Astrocyte of the spinal cord (primary cell): ENCODE measurements around the gene KIF1A.

Experiments used
- DNase-seq: peaks from one replicate; pipeline ENCODE4 v3.0.0; 2011; ENCODE audit warnings: low read depth, low spot score
- H3K4me3 ChIP-seq: 2 replicates; pipeline ENCODE4 v1.5.1; 2011; ENCODE audit warnings: low read depth, mild to moderate bottlenecking, low read length, moderate library complexity
- in situ Hi-C: cut with HindIII; loops from 2 replicates; pipeline ENCODE4 v1.10.0; 2017; ENCODE audit warnings: low sequenced_read_pairs
- TF ChIP-seq, protein P1 (sequence below): IDR thresholded peaks from 2 replicates; pipeline ENCODE4 v1.5.1; 2012; ENCODE audit warnings: low read depth, mild to moderate bottlenecking, low read length, inconsistent platforms

The KIF1A gene

DNA sequence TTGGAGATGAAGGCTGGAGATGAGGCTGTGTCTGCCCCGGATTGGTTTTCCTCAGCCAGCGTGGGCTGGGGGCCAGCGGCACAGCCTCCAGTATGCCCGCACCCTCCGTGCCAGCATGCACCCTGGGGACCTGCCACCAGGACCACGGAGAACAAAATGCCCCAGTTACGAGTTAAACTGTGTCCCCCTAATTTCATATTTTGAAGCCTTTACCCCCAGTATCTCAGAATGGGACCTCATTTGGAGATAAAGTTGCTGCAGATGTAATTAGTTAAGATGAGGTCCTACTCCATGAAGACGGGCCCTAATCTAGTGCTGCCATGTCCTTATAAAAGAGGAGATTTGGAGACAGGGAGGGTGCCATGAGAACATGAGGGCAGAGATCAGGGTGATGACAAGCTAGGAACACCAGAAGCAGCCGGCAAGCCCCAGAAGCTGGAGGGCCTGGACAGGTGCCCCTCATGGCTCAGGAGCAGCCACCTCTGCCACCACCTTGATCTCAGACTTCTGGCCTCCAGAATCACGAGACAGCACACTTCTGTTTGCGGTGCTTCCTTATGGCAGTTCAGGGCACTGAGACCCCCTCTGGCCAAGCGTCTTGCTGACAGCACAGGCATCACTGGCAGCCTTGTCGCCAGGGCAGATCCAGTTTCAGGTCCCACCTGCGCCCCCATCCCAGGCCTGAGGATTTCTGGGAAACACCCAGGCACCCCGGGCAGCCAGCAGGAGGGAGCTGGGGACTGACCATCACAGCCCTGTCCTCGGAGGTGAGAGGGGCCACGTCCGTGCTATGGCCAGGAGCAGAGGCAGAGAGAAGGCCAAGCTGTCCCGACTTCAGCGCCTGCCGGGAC lies 29.4 kb downstream of the KIF1A start:
- DNase-seq = no peak
- in situ Hi-C loops = no loop called here
- TF ChIP-seq, protein P1, sequence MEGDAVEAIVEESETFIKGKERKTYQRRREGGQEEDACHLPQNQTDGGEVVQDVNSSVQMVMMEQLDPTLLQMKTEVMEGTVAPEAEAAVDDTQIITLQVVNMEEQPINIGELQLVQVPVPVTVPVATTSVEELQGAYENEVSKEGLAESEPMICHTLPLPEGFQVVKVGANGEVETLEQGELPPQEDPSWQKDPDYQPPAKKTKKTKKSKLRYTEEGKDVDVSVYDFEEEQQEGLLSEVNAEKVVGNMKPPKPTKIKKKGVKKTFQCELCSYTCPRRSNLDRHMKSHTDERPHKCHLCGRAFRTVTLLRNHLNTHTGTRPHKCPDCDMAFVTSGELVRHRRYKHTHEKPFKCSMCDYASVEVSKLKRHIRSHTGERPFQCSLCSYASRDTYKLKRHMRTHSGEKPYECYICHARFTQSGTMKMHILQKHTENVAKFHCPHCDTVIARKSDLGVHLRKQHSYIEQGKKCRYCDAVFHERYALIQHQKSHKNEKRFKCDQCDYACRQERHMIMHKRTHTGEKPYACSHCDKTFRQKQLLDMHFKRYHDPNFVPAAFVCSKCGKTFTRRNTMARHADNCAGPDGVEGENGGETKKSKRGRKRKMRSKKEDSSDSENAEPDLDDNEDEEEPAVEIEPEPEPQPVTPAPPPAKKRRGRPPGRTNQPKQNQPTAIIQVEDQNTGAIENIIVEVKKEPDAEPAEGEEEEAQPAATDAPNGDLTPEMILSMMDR = no peak
- H3K4me3 ChIP-seq = no peak overlapping the region

DNA sequence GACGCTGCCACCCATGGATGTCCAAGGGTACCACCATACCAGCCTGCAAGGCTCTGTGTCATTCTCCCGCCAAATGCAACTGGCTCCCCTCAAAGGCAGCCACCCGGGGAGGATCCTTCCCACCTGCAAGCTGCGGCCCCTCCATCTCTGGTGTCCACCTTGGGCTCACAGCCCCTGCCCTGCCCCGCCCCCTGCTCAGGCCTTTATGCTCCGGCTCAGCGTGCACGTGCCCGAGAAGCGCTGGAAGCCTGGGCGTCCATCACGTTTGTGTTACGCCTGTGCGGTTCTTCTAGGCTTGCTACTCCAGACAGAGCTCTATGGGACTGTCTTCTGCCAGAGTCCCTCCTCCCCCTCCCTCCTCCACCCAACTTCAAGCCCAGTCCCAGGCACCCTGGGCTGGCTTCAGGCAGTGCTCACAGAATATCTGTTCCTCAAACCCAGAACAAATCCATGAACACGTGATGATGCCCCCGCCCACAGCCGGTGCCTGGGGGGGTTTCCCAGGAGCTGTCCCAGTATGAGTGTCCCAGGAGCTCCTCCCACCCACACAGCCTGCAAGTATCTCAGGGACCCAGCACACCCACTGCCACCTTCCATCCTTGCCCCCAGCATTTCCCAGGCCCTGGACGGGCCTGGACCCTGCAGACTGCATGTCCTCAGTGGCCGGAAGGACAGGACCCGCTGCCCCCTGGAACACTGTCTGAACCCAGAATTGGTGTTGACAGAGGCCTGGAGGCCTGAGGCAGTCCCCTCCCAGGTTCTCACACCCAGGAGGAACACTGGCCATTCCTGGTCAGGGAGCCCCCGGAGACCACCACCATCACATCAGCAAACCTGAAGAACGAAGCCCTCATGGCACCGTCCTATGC lies 30.3 kb downstream of the KIF1A start:
- no peak overlapping the region for H3K4me3 ChIP-seq
- TF ChIP-seq, protein P1 = no peak
- in situ Hi-C loops = no loop called here
- no peak for DNase-seq

DNA sequence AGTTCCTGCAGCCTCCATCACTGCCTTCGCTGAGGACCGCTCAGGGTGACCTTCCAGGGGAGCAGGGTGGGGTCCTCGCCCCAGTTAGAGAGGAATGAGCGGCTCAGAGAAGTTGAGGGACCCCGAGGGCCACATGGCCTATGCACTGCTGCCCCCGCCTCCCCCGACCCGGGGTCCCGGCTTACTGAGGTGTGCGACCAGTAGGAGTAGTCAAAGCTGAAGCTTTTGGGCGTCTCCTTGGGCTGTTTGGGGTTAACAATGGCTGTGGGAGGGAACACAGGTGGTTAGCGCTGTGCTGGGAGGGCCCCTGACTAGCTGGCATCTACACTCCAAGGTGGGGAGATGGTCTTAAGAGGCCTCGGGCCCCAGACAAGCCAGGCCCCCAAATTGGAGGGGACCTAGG lies 31.0 kb downstream of the KIF1A start:
- H3K4me3 ChIP-seq = no peak overlapping the region
- no peak for DNase-seq
- in situ Hi-C loops = no loop called here
- TF ChIP-seq, protein P1 = no peak

DNA sequence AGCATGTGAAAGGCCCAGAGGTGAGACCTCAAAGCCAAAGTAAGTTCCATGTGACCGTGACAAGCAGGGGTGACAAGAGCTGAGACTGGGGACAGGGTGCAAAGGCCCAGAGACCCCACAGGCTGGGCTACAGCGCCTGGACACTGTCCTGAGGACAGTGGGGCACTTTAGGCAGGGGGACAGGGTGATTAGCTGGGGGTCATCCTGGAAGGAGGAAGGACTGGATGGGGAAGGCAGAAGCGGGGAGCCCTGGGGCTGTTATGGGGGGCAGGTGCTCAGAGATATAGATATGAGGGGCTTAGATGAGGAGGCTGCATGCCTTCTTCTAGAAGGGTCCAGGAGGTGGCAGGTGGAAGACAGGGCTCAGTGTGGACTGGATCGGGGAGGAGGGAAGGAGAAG lies 31.5 kb downstream of the KIF1A start:
- no peak for DNase-seq
- TF ChIP-seq, protein P1 = no peak
- in situ Hi-C loops = no loop called here
- no peak overlapping the region for H3K4me3 ChIP-seq

DNA sequence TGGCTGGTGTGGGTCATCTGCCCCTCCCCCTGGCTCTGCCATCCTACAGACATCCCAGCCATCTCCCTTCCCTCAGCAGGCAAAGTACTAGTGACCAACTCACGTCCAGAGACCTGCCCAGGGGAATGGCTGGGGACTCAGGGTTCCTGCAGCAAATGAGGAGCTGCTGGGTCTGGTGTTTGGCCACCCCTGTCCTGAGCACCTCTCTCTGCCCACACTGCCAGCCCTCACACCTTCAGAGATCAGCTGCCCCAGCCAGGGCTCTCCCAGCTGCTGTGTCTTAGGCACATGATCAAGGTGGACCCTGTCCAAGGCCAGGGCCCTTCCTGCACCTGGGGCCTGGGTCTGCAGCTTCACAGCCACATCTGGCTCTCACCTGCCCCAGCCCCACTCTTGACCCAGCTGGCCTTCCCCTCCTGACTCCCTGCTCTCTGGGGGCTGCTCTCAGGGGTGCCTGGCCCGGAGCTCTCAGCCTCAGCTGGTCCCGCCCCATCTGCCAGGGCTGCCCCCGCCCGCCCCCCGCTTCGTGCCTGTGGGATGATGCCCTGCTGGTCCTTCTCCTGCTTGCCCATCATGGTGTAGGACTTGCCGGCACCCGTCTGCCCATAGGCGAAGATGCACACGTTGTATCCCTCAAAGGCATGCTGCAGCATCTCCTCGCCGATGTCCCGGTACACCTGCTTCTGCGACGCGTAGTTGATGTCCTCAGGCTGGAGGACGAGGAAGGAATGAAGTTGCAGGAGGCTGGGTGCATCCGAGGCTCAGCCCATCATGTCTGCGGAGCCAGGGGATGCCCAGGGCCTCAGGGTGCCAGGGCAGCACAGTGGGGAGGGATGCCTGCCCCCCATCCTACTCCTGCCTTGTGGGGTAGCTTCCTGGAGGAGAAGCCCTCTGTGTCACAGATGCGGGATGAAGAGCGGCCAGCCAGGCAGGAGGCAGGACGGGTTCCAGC lies 32.2 kb downstream of the KIF1A start:
- in situ Hi-C loops = no loop called here
- DNase-seq = no peak
- TF ChIP-seq, protein P1 = no peak
- no peak overlapping the region for H3K4me3 ChIP-seq

DNA sequence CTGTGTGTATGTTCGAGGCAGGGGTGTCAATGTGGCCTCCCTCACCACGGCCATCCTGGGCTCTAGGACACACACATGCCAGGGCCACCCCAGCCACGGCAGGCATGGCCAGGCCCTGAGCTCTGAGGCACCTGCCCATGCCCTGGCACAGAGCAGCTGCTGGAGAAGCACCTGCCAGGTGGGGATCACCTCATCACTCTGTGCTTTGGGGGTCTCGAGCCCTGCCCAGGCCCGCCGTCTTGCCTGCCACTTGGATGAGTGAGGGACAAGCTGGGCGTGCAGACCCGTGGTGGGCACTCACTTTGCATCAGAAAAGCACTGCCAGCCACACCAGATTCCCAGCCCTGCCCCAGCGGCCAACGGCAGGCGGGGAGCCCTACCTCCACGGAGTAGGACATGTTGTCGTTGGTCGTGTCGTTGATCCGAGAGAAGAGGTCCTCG lies 33.1 kb downstream of the KIF1A start:
- H3K4me3 ChIP-seq = no peak overlapping the region
- in situ Hi-C loops = no loop called here
- no peak for DNase-seq
- TF ChIP-seq, protein P1 = no peak
